ENCODE measurements around the gene TEX19.

GRCh38 chr17:82348866-82349265 is 10.2 kb upstream of the TEX19 start:
- TF ChIP-seq CTCF (conservative IDR thresholded peaks at IDR 0.05) (no peak), EZH2 (IDR thresholded peaks at IDR 0.05; ENCODE audit: low read depth) (no peak)
